H1 (cell line): ENCODE measurements around the gene SIGLEC15. TPM values are rescaled to one million over a fixed set of nuclear protein-coding genes. Genes with fewer than 3 reads are reported as not detected.

Source experiments
- CTCF ChIA-PET: fragments of 300-600 bp; sonication (Branson Sonifier 250); formaldehyde crosslinking; loops from one replicate; lab custom pipeline; 2021; ENCODE audit not compliant: partially characterized antibody; lab: Charles Lee
- POLR2A ChIA-PET: fragments of 300-600 bp; sonication (Branson Sonifier 250); formaldehyde crosslinking; loops from one replicate; lab custom pipeline; 2021; ENCODE audit warnings: inconsistent platforms; ENCODE audit not compliant: partially characterized antibody; lab: Charles Lee
- DNase-seq, 2 experiments: peaks; one replicate each; pipeline versions ENCODE4 v3.0.0 to v3.0.0-alpha.2; 2010 to 2022; ENCODE audit warnings: low spot score in 2 of 2, low read depth in 1 of 2, mixed read lengths in 1 of 2
- FAIRE-seq: peaks from 2 replicates; lab custom pipeline; 2011; peaks lifted over from hg19 to GRCh38; lab: Jason Lieb, UNC
- H2AFZ ChIP-seq: 2 replicates; pipeline ENCODE4 v1.8.1; 2012; ENCODE audit warnings: low read length, inconsistent platforms
- H2AK5ac ChIP-seq: 2 replicates; pipeline ENCODE4 v1.6.1; 2013; ENCODE audit warnings: low read depth, low read length
- H2BK120ac ChIP-seq: replicated peaks from 2 replicates; pipeline ENCODE3; 2013; ENCODE audit warnings: low read depth, low read length, inconsistent platforms
- H2BK12ac ChIP-seq: 2 replicates; pipeline ENCODE4 v1.6.1; 2013; ENCODE audit warnings: low read depth, low read length
- H2BK15ac ChIP-seq: 2 replicates; pipeline ENCODE4 v1.6.1; 2013; ENCODE audit warnings: low read length
- H2BK20ac ChIP-seq: 2 replicates; pipeline ENCODE4 v1.6.1; 2013; ENCODE audit warnings: low read length
- H2BK5ac ChIP-seq: 2 replicates; pipeline ENCODE4 v1.6.1; 2013; ENCODE audit warnings: low read depth, low read length
- H3K14ac ChIP-seq: 2 replicates; pipeline ENCODE4 v1.6.1; 2013; ENCODE audit warnings: inconsistent platforms; ENCODE audit not compliant: insufficient read length
- H3K18ac ChIP-seq: 2 replicates; pipeline ENCODE4 v1.6.1; 2013; ENCODE audit warnings: low read length; ENCODE audit errors: extremely low read depth
- H3K23ac ChIP-seq: 2 replicates; pipeline ENCODE4 v1.6.1; 2013; ENCODE audit warnings: inconsistent platforms; ENCODE audit not compliant: insufficient read length
- H3K23me2 ChIP-seq: 2 replicates; pipeline ENCODE4 v1.6.1; 2013; ENCODE audit warnings: low read depth, low read length
- H3K27ac ChIP-seq: 2 replicates; pipeline ENCODE4 v1.6.1; 2011; ENCODE audit warnings: low read depth, low read length, inconsistent platforms
- H3K27me3 ChIP-seq, 4 experiments: replicated peaks in 1 of 4; 1 replicate in 1 of 4; 2 replicates in 3 of 4; pipeline versions ENCODE4 v1.6.1 to v1.8.1; 2011 to 2013; ENCODE audit warnings: low read length in 3 of 4, mild to moderate bottlenecking in 3 of 4, inconsistent platforms in 2 of 4, mixed read lengths in 2 of 4, moderate library complexity in 1 of 4; ENCODE audit not compliant: control insufficient read depth in 3 of 4, insufficient read depth in 3 of 4; ENCODE audit errors: extremely low read depth in 1 of 4
- H3K36me3 ChIP-seq, 4 experiments: 2 replicates each; pipeline versions ENCODE4 v1.6.1 to v1.8.1; 2011 to 2013; ENCODE audit warnings: mild to moderate bottlenecking in 4 of 4, low read length in 3 of 4, moderate library complexity in 2 of 4, control low read depth in 1 of 4, inconsistent platforms in 1 of 4; ENCODE audit not compliant: insufficient read depth in 4 of 4, control insufficient read depth in 2 of 4
- H3K4ac ChIP-seq: replicated peaks from 2 replicates; pipeline ENCODE3; 2013; ENCODE audit warnings: low read length, low read depth, mixed read lengths, inconsistent platforms; ENCODE audit not compliant: insufficient read length
- H3K4me1 ChIP-seq, 4 experiments: replicated peaks in 1 of 4; 1 replicate in 1 of 4; 2 replicates in 3 of 4; pipeline versions ENCODE4 v1.6.1 to v1.8.1; 2011 to 2013; ENCODE audit warnings: low read length in 3 of 4, inconsistent platforms in 2 of 4, mixed read lengths in 1 of 4; ENCODE audit not compliant: insufficient read depth in 4 of 4, control insufficient read depth in 3 of 4
- H3K4me2 ChIP-seq, 2 experiments: 2 replicates each; pipeline versions ENCODE4 v1.6.1 to v1.8.1; 2011 to 2013; ENCODE audit warnings: low read depth in 2 of 2, low read length in 2 of 2, control low read depth in 1 of 2, inconsistent platforms in 1 of 2, mild to moderate bottlenecking in 1 of 2; ENCODE audit not compliant: insufficient read depth in 1 of 2
- H3K4me3 ChIP-seq, 4 experiments: fragments of 200-600, 300-600 bp in 1 of 4; sonication (generic), shearing (Covaris generic), sonication (Bioruptor Twin) in 1 of 4; 2 replicates each; pipeline versions ENCODE4 v1.5.1 to v1.8.1; 2011 to 2016; ENCODE audit warnings: low read length in 4 of 4, low read depth in 3 of 4, control low read depth in 2 of 4, inconsistent platforms in 2 of 4, mild to moderate bottlenecking in 2 of 4, mixed read lengths in 1 of 4, moderate library complexity in 1 of 4; ENCODE audit not compliant: insufficient read depth in 2 of 4; ENCODE audit errors: extremely low read depth in 1 of 4
- H3K56ac ChIP-seq: replicated peaks from 2 replicates; pipeline ENCODE3; 2013; ENCODE audit warnings: low read depth, mild to moderate bottlenecking, mixed read lengths, low read length, inconsistent platforms; ENCODE audit not compliant: insufficient read length
- H3K79me1 ChIP-seq: 2 replicates; pipeline ENCODE4 v1.6.1; 2013; ENCODE audit warnings: low read depth, low read length, control low read depth
- H3K79me2 ChIP-seq, 2 experiments: 2 replicates each; pipeline versions ENCODE4 v1.6.1 to v1.8.1; 2012 to 2013; ENCODE audit warnings: low read length in 2 of 2, mild to moderate bottlenecking in 2 of 2, inconsistent platforms in 1 of 2; ENCODE audit not compliant: insufficient read depth in 2 of 2, control insufficient read depth in 1 of 2
- H3K9ac ChIP-seq, 4 experiments: replicated peaks in 1 of 4; 1 replicate in 1 of 4; 2 replicates in 3 of 4; pipeline versions ENCODE4 v1.6.1 to v1.8.1; 2011 to 2013; ENCODE audit warnings: low read depth in 3 of 4, low read length in 3 of 4, control low read depth in 2 of 4, mild to moderate bottlenecking in 2 of 4, moderate library complexity in 2 of 4, inconsistent platforms in 1 of 4; ENCODE audit errors: extremely low read depth in 1 of 4
- H3K9me3 ChIP-seq, 2 experiments: 2 replicates each; pipeline versions ENCODE4 v1.6.1 to v1.8.1; 2012 to 2013; ENCODE audit warnings: mild to moderate bottlenecking in 2 of 2, moderate library complexity in 2 of 2, control low read depth in 1 of 2, inconsistent platforms in 1 of 2, low read depth in 1 of 2, low read length in 1 of 2, mixed read lengths in 1 of 2; ENCODE audit not compliant: insufficient read depth in 2 of 2
- H4K20me1 ChIP-seq, 2 experiments: replicated peaks in 1 of 2; 2 replicates each; pipeline versions ENCODE3 to v1.8.1; 2011 to 2013; ENCODE audit warnings: inconsistent platforms in 2 of 2, low read length in 2 of 2, mild to moderate bottlenecking in 1 of 2; ENCODE audit not compliant: insufficient read depth in 2 of 2, control insufficient read depth in 1 of 2
- H4K5ac ChIP-seq: 2 replicates; pipeline ENCODE4 v1.6.1; 2013; ENCODE audit warnings: low read length, low read depth, mixed read lengths, inconsistent platforms; ENCODE audit not compliant: insufficient read length
- H4K8ac ChIP-seq: 2 replicates; pipeline ENCODE4 v1.8.0; 2013; ENCODE audit warnings: mild to moderate bottlenecking, moderate library complexity, low read length, inconsistent platforms; ENCODE audit not compliant: insufficient read depth; ENCODE audit errors: extremely low read depth
- H4K91ac ChIP-seq: replicated peaks from 2 replicates; pipeline ENCODE3; 2013; ENCODE audit warnings: low read length, mixed read lengths, inconsistent platforms; ENCODE audit not compliant: insufficient read length
- CHD2 ChIP-seq: IDR thresholded peaks from 2 replicates; pipeline ENCODE4 v1.6.1; 2012; ENCODE audit warnings: low read length, improper control_type of control experiment
- CTBP2 ChIP-seq: IDR thresholded peaks from 2 replicates; pipeline ENCODE4 v1.7.0; 2011; ENCODE audit warnings: borderline replicate concordance, mild to moderate bottlenecking, moderate library complexity, mixed read lengths, low read length; ENCODE audit not compliant: insufficient read depth, insufficient read length
- EZH2 ChIP-seq: fragments of 200-600 bp; sonication (generic); IDR thresholded peaks from 2 replicates; pipeline ENCODE4 v1.7.1; 2012; ENCODE audit warnings: low read depth, mild to moderate bottlenecking, moderate library complexity, low read length, inconsistent platforms; ENCODE audit not compliant: severe bottlenecking
- HDAC2 ChIP-seq, 2 experiments: fragments of 300-600 bp in 1 of 2; sonication (generic) in 1 of 2; IDR thresholded peaks; 2 replicates each; pipeline ENCODE4 v1.6.1; 2011 to 2012; ENCODE audit warnings: low read depth in 2 of 2, low read length in 2 of 2, mild to moderate bottlenecking in 2 of 2, moderate library complexity in 2 of 2, borderline replicate concordance in 1 of 2, inconsistent platforms in 1 of 2
- HDAC6 ChIP-seq: IDR thresholded peaks from one replicate; pipeline ENCODE4 v1.7.1; 2012; ENCODE audit warnings: low read depth, mild to moderate bottlenecking, inconsistent platforms, low read length, moderate library complexity
- NANOG ChIP-seq: IDR thresholded peaks from 2 replicates; pipeline ENCODE4 v1.6.1; 2011; ENCODE audit warnings: low read length, low read depth, mild to moderate bottlenecking, inconsistent platforms; ENCODE audit not compliant: insufficient read depth, poor library complexity, severe bottlenecking
- POLR2AphosphoS5 ChIP-seq: IDR thresholded peaks from 2 replicates; pipeline ENCODE4 v1.6.1; 2011; ENCODE audit warnings: low read depth, low read length
- SP1 ChIP-seq: IDR thresholded peaks from 2 replicates; pipeline ENCODE4 v1.6.1; 2011; ENCODE audit warnings: low read depth, low read length
- TAF1 ChIP-seq: IDR thresholded peaks from 2 replicates; pipeline ENCODE4 v1.6.1; 2011; ENCODE audit warnings: mild to moderate bottlenecking, low read depth, low read length
- WGBS, 2 experiments: shearing (Covaris generic) in 1 of 2; methylation state at CpG; one replicate each; pipeline versions ENCODE4 v1.1.6 to v1.1.7; 2013 to 2015; ENCODE audit warnings: low lambda C conversion rate in 2 of 2, mixed read lengths in 2 of 2, inconsistent platforms in 1 of 2, low coverage in 1 of 2, missing lambda C conversion rate in 1 of 2; ENCODE audit not compliant: insufficient replicate concordance in 2 of 2, insufficient coverage in 1 of 2, insufficient read length in 1 of 2; ENCODE audit errors: extremely low coverage in 1 of 2, missing lambda C conversion rate in 1 of 2; 5-methylcytosine and 5-hydroxymethylcytosine counted together
- polyA plus RNA-seq, 7 experiments: library from polyadenylated mRNA; depleted of rRNA in 3 of 7; stranded (reverse) in 5 of 7; unstranded in 2 of 7; fragments of >200 nt in 5 of 7; fragments of 200-250 nt in 2 of 7; gene quantifications; 1 replicate in 5 of 7; 2 replicates in 1 of 7; 4 replicates in 1 of 7; pipeline versions ENCODE4 v1.2.1 to v1.2.3, GENCODE V29; 2011 to 2013; ENCODE audit warnings: missing spikeins in 2 of 7, mixed read lengths in 2 of 7
- total RNA-seq: library from RNA; stranded (reverse); fragmentation: NEBNext Ultra II Directional; extraction: Animal tissue kit (Norgen Biotek cat#: 25700); gene quantifications from 2 replicates; pipeline ENCODE4 v1.2.1, GENCODE V29; 2021

SIGLEC15 gene
- total and polyA plus RNA-seq, 2 of the 8 experiments (the other 6 are each of a cell fraction or from before 2014, with no cell fraction given) = 0.20 to 0.37 TPM

- 64% methylated on average over 14 of the region's 14 CpGs; no CpG with 5 or more reads in 1 of the 2 experiments for WGBS, 2 experiments
Observed at GRCh38 chr18:45836242-45837205, 11.0 kb downstream of the SIGLEC15 start.

More at GRCh38 chr18:45836242-45837205, 11.0 kb downstream of the SIGLEC15 start:
- Histone ChIP-seq H2BK120ac (no peak overlapping the region), H2BK12ac (peak overlapping the region; percentile 4; the same call in 1 of the 2 replicates), H3K4me3 (peak overlapping the region in 1 of 4 experiments; percentile 54; a peak in 4 of 8 replicates), H4K8ac (no peak overlapping the region), H3K4ac (no peak overlapping the region), H4K20me1 (no peaks in the 10 kb centered on the region), H3K23me2 (peaks cover 4% of the 10 kb centered on the region; the same call in 1 of the 2 replicates), H3K27ac (no peak overlapping the region), H3K27me3 (peaks cover 8 to 32% (median 25%) of the 10 kb centered on the region in 4 experiments), H3K23ac (no peak overlapping the region), H3K9me3 (no peaks in the 10 kb centered on the region), H2BK15ac (peak overlapping the region; percentile 20; the same call in 1 of the 2 replicates), H2BK5ac (no peak overlapping the region), H3K9ac (no peak overlapping the region), H3K4me2 (peak overlapping the region; percentile 68 to 78), H2BK20ac (peak overlapping the region; percentile 9; the same call in 1 of the 2 replicates), H3K4me1 (peaks cover 6 to 19% (median 10%) of the 10 kb centered on the region in 4 experiments), H3K79me2 (no peaks in the 10 kb centered on the region), H3K36me3 (no peaks in the 10 kb centered on the region), H2AK5ac (no peak overlapping the region), H3K79me1 (no peaks in the 10 kb centered on the region), H3K18ac (peak overlapping the region; percentile 11; the same call in 1 of the 2 replicates), H4K5ac (no peak overlapping the region), H3K14ac (no peak overlapping the region), H3K56ac (no peak overlapping the region), H4K91ac (peak overlapping the region; percentile 2), H2AFZ (peak overlapping the region; percentile 8; the same call in 1 of the 2 replicates)
- DNase-seq (peak in 1 of 2 experiments; percentile 51), FAIRE-seq (no peak)
- no peak for TF ChIP-seq HDAC6
- TF ChIP-seq NANOG = no peak
- no peak for TF ChIP-seq SP1
- no peak for TF ChIP-seq HDAC2 (IDR thresholded peaks at IDR 0.05; ENCODE audit: borderline replicate concordance in 1 of 2, low read depth in 2 of 2, low read length in 2 of 2)
- no peak for TF ChIP-seq EZH2
- no peak for TF ChIP-seq CTBP2
- TF ChIP-seq POLR2AphosphoS5 = no peak
- no peak for TF ChIP-seq CHD2
- TF ChIP-seq TAF1 = no peak
- CTCF ChIA-PET = interaction anchor here (0.7 to 2.9 kb wide), 15 partner anchors 10 to 172 kb away, joined by 3 to 35 read pairs (median 4); partner anchors contain the start of gene SLC14A1
- POLR2A ChIA-PET = interaction anchor here (0.8 kb wide), 1 partner anchor 61 kb away, joined by 3 read pairs; no protein-coding TSS in a partner anchor
